Mucosa of descending colon (tissue), 3 donors: ENCODE data around the gene IQSEC2. TPM values are rescaled to one million over a fixed set of nuclear protein-coding genes. Genes with fewer than 3 reads are reported as not detected.

ENCODE experiments used
- ATAC-seq: fragments of 200-7000 bp; cut with Tn5 transposase; one replicate; pipeline ENCODE4 v1.9.1; 2020; ENCODE audit warnings: mild to moderate bottlenecking, moderate library complexity
- DNase-seq, 3 donors: peaks; one replicate each; pipeline ENCODE4 v3.0.0-alpha.2; 2020
- H3K36me3 ChIP-seq: fragments of 200-600 bp; one replicate; pipeline ENCODE4 v1.8.0; 2021; ENCODE audit warnings: low read depth, mild to moderate bottlenecking
- H3K4me1 ChIP-seq: fragments of 200-600 bp; one replicate; pipeline ENCODE4 v1.8.0; 2021; ENCODE audit warnings: low read depth, mild to moderate bottlenecking
- H3K4me3 ChIP-seq: fragments of 200-600 bp; one replicate; pipeline ENCODE4 v1.8.0; 2021; ENCODE audit warnings: mild to moderate bottlenecking
- H3K9me3 ChIP-seq: fragments of 200-600 bp; one replicate; pipeline ENCODE4 v1.8.0; 2021; ENCODE audit warnings: mild to moderate bottlenecking
- CTCF ChIP-seq: fragments of 200-600 bp; IDR thresholded peaks from one replicate; pipeline ENCODE4 v1.8.0; 2022; ENCODE audit warnings: antibody characterized with exemption, mild to moderate bottlenecking
- intact Hi-C, 2 donors: fragments of 100-400 bp; cut with DNase I in 1 of 2; cut with micrococcal nuclease in 1 of 2; formaldehyde crosslinking; loops; one replicate each; pipeline versions ENCODE4 v1.11.0 to v1.11.1; 2022; cut with DNase I, micrococcal nuclease
- total RNA-seq, 3 donors: library from RNA; stranded (reverse); fragmentation: NEBNext Ultra II Directional in 2 of 3; extraction: Animal tissue kit (Norgen Biotek cat#: 25700) in 2 of 3; gene quantifications; one replicate each; pipeline versions ENCODE4 v1.2.1 to v1.2.4, GENCODE V29; 2021 to 2023
- donor health status: DM: no; HTN: no; CAD: no; lungs with moderate emphysema.
- donor health status: DM: no; HTN: no; CAD: no.
- donor health status: DM: no; HTN: yes; CAD: no.

IQSEC2 gene
- total RNA-seq, 3 donors from 2014 or later = 28.0 to 39.3 (median 30.9) TPM

GRCh38 chrX:53283099-53283498, 1.7 kb upstream of the IQSEC2 start:
- H3K4me3 ChIP-seq = no peak overlapping the region
- H3K9me3 ChIP-seq = no peaks in the 10 kb centered on the region
- no peaks in the 10 kb centered on the region for H3K36me3 ChIP-seq
- peaks cover 12% of the 10 kb centered on the region for H3K4me1 ChIP-seq
- TF ChIP-seq CTCF = no peak
- intact Hi-C loops = no loop called here
- no peak for DNase-seq
- no peak for ATAC-seq

GRCh38 chrX:53281963-53282695, 745 bp upstream of the IQSEC2 start:
- ATAC-seq = no peak
- Histone ChIP-seq H3K4me1 (peaks cover 6% of the 10 kb centered on the region), H3K9me3 (no peaks in the 10 kb centered on the region), H3K4me3 (no peak overlapping the region), H3K36me3 (no peaks in the 10 kb centered on the region)
- no peak for TF ChIP-seq CTCF
- DNase-seq = peak in 1 of 3 donors; percentile 13
- intact Hi-C loops = no loop called here

- ATAC-seq = peak; percentile 56
- DNase-seq = peak in 2 of 3 donors; percentile 52 to 56
- intact Hi-C loops = no loop called here
- H3K4me1 ChIP-seq = no peaks in the 10 kb centered on the region
- no peaks in the 10 kb centered on the region for H3K9me3 ChIP-seq
- TF ChIP-seq CTCF = no peak
- H3K4me3 ChIP-seq = no peak overlapping the region
- H3K36me3 ChIP-seq = no peaks in the 10 kb centered on the region
These were observed 758 bp downstream of the IQSEC2 start for GRCh38 chrX:53280331-53281320.

- H3K9me3 ChIP-seq = no peaks in the 10 kb centered on the region
- peak; percentile 29 for ATAC-seq
- H3K4me1 ChIP-seq = no peaks in the 10 kb centered on the region
- no peak overlapping the region for H3K4me3 ChIP-seq
- peak in 1 of 3 donors; percentile 56 for DNase-seq
- intact Hi-C loops = no loop called here
- no peak for TF ChIP-seq CTCF
- no peaks in the 10 kb centered on the region for H3K36me3 ChIP-seq
These were observed 1.8 kb downstream of the IQSEC2 start for GRCh38 chrX:53279296-53280237.

GRCh38 chrX:53272808-53273337, 8.5 kb downstream of the IQSEC2 start:
- H3K4me3 ChIP-seq = no peak overlapping the region
- DNase-seq (no peak), ATAC-seq (no peak)
- intact Hi-C loops = no loop called here
- H3K4me1 ChIP-seq = no peaks in the 10 kb centered on the region
- no peak for TF ChIP-seq CTCF
- no peaks in the 10 kb centered on the region for H3K9me3 ChIP-seq
- H3K36me3 ChIP-seq = no peaks in the 10 kb centered on the region
